ENCODE measurements around the gene LTA.
A peak's percentile ranks its signal among the peaks of the same experiment; 100 is the strongest.

Gene LTA

GRCh38 chr6:31607317-31607716 lies 35.2 kb downstream of the LTA start:
- Histone ChIP-seq H3K27ac (ENCODE audit: low read depth, low read length) (no peak overlapping the region), H3K36me3 (ENCODE audit: control insufficient read depth, insufficient read depth, low read length) (no peaks in the 10 kb centered on the region), H3K9ac (ENCODE audit: low read depth, low read length) (no peak overlapping the region), H3K4me3 (ENCODE audit: low read depth, low read length) (no peak overlapping the region), H3K27me3 (ENCODE audit: control insufficient read depth, insufficient read depth, low read length) (no peaks in the 10 kb centered on the region), H3K4me1 (ENCODE audit: control insufficient read depth, insufficient read depth, low read length) (no peaks in the 10 kb centered on the region), H3K9me3 (ENCODE audit: control insufficient read depth, insufficient read depth, low read length) (no peaks in the 10 kb centered on the region)

GRCh38 chr6:31609519-31610406 lies 37.7 kb downstream of the LTA start:
- Histone ChIP-seq H3K9me3 (ENCODE audit: control insufficient read depth, insufficient read depth, low read length) (no peaks in the 10 kb centered on the region), H3K27ac (ENCODE audit: low read depth, low read length) (no peak overlapping the region), H3K9ac (ENCODE audit: low read depth, low read length) (no peak overlapping the region), H3K4me1 (ENCODE audit: control insufficient read depth, insufficient read depth, low read length) (no peaks in the 10 kb centered on the region), H3K36me3 (ENCODE audit: control insufficient read depth, insufficient read depth, low read length) (no peaks in the 10 kb centered on the region), H3K4me3 (ENCODE audit: low read depth, low read length) (no peak overlapping the region), H3K27me3 (ENCODE audit: control insufficient read depth, insufficient read depth, low read length) (no peaks in the 10 kb centered on the region)

- Histone ChIP-seq H3K4me1 (ENCODE audit: control insufficient read depth, insufficient read depth, low read length) (no peaks in the 10 kb centered on the region), H3K9ac (ENCODE audit: low read depth, low read length) (no peak overlapping the region), H3K36me3 (ENCODE audit: control insufficient read depth, insufficient read depth, low read length) (no peaks in the 10 kb centered on the region), H3K4me3 (ENCODE audit: low read depth, low read length) (no peak overlapping the region), H3K9me3 (ENCODE audit: control insufficient read depth, insufficient read depth, low read length) (no peaks in the 10 kb centered on the region), H3K27ac (ENCODE audit: low read depth, low read length) (no peak overlapping the region), H3K27me3 (ENCODE audit: control insufficient read depth, insufficient read depth, low read length) (no peaks in the 10 kb centered on the region)
These were observed 38.9 kb downstream of the LTA start for GRCh38 chr6:31610968-31611367.

- H3K27me3 ChIP-seq (ENCODE audit: control insufficient read depth, insufficient read depth, low read length), result no peaks in the 10 kb centered on the region
- no peak overlapping the region for H3K4me3 ChIP-seq (ENCODE audit: low read depth, low read length)
- H3K4me1 ChIP-seq (ENCODE audit: control insufficient read depth, insufficient read depth, low read length), result no peaks in the 10 kb centered on the region
- H3K36me3 ChIP-seq (ENCODE audit: control insufficient read depth, insufficient read depth, low read length), result no peaks in the 10 kb centered on the region
- H3K9me3 ChIP-seq (ENCODE audit: control insufficient read depth, insufficient read depth, low read length), result no peaks in the 10 kb centered on the region
- H3K9ac ChIP-seq (ENCODE audit: low read depth, low read length), result no peak overlapping the region
- no peak overlapping the region for H3K27ac ChIP-seq (ENCODE audit: low read depth, low read length)
These were observed 42.1 kb downstream of the LTA start for GRCh38 chr6:31614075-31614619.

DNA sequence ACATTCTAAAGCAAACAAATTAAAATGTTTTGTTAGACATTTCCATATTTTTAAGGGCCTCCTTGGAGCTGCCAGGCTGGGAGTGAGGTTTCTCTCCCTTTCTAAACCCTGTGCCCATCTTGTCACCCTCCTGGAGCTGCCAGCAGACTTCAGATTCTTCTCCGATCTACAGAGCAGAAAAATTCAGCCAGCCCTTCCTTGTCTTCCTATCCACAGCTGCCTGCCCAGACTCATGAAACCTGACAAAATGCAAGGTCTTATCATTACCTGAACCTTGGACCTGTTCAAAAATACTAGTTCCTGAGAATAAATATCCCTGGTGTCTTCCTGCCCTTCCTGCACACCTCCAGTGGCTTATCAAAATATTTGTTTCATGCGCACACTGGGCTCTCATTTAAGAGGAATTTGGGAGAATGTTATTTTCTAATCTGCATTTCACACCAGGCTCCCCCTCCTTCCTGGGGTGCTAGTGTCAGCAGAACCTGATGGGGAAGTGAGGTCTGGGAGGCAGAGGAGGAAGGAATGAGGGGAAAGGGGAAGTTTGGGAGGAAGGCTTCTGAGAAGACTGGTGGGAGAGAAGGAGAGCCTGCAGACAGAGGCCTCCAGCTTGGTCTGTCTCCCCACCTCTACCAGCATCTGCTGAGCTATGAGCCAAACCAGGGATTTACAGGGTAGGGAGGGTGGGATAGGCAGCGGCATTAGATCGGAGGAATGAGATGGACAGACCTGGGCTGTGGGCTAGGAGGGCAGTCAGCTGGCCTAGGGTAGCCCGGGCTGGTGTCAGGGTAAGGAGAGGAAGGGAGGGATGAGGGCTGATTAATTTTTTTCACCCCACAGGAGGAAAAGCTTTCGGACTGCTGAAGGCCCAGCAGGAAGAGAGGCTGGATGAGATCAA lies 42.8 kb downstream of the LTA start, which contains the start of gene AIF1:
AIF1 (plus strand) TSS at position 551 of the 895 bp plus-strand sequence; CDS start at position 647, 96 bp downstream.
- Histone ChIP-seq H3K9me3 (ENCODE audit: control insufficient read depth, insufficient read depth, low read length) (no peaks in the 10 kb centered on the region), H3K9ac (ENCODE audit: low read depth, low read length) (no peak within 1 kb of the TSS), H3K36me3 (ENCODE audit: control insufficient read depth, insufficient read depth, low read length) (no peaks in the 10 kb centered on the region), H3K4me3 (ENCODE audit: low read depth, low read length) (no peak within 1 kb of the TSS), H3K27ac (ENCODE audit: low read depth, low read length) (no peak within 1 kb of the TSS), H3K27me3 (ENCODE audit: control insufficient read depth, insufficient read depth, low read length) (no peaks in the 10 kb centered on the region), H3K4me1 (ENCODE audit: control insufficient read depth, insufficient read depth, low read length) (no peaks in the 10 kb centered on the region)

- H3K9me3 ChIP-seq (ENCODE audit: control insufficient read depth, insufficient read depth, low read length), result no peaks in the 10 kb centered on the region
- H3K27ac ChIP-seq (ENCODE audit: low read depth, low read length), result no peak overlapping the region
- H3K4me3 ChIP-seq (ENCODE audit: low read depth, low read length), result no peak overlapping the region
- H3K9ac ChIP-seq (ENCODE audit: low read depth, low read length), result no peak overlapping the region
- H3K36me3 ChIP-seq (ENCODE audit: control insufficient read depth, insufficient read depth, low read length), result no peaks in the 10 kb centered on the region
- H3K4me1 ChIP-seq (ENCODE audit: control insufficient read depth, insufficient read depth, low read length), result no peaks in the 10 kb centered on the region
- H3K27me3 ChIP-seq (ENCODE audit: control insufficient read depth, insufficient read depth, low read length), result no peaks in the 10 kb centered on the region
These were observed 43.7 kb downstream of the LTA start for GRCh38 chr6:31615748-31616147.

DNA sequence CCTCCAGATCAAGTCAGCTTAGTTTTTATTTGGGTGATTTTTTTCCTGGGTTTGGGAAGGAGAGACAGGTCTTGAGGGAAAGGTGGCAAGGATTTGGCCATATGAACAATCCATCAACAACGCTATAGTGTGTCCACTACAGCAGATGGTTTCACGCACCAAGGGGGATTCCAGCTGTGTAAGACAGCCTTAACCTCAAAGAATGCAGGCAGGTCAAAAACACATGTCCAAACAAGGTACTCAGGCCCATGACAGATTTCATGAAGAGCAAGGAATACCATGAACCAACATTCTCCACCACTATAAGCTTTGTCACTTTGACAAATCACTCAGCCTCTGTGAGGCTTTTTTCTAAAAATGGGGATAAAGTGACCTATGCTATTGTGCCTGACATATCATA lies 44.9 kb downstream of the LTA start:
- Histone ChIP-seq H3K27me3 (ENCODE audit: control insufficient read depth, insufficient read depth, low read length) (no peaks in the 10 kb centered on the region), H3K4me3 (ENCODE audit: low read depth, low read length) (no peak overlapping the region), H3K36me3 (ENCODE audit: control insufficient read depth, insufficient read depth, low read length) (peaks cover 5% of the 10 kb centered on the region), H3K9ac (ENCODE audit: low read depth, low read length) (no peak overlapping the region), H3K27ac (ENCODE audit: low read depth, low read length) (no peak overlapping the region), H3K9me3 (ENCODE audit: control insufficient read depth, insufficient read depth, low read length) (no peaks in the 10 kb centered on the region), H3K4me1 (ENCODE audit: control insufficient read depth, insufficient read depth, low read length) (peaks cover 4% of the 10 kb centered on the region; the same call in 1 of the 2 replicates)

GRCh38 chr6:31619805-31620585 lies 47.9 kb downstream of the LTA start:
- peak overlapping the region; percentile 90 for H3K9ac ChIP-seq (ENCODE audit: low read depth, low read length)
- H3K9me3 ChIP-seq (ENCODE audit: control insufficient read depth, insufficient read depth, low read length), result no peaks in the 10 kb centered on the region
- H3K4me1 ChIP-seq (ENCODE audit: control insufficient read depth, insufficient read depth, low read length), result peaks cover 13% of the 10 kb centered on the region
- H3K36me3 ChIP-seq (ENCODE audit: control insufficient read depth, insufficient read depth, low read length), result peaks cover 34% of the 10 kb centered on the region
- peak overlapping the region; percentile 99 for H3K27ac ChIP-seq (ENCODE audit: low read depth, low read length)
- H3K4me3 ChIP-seq (ENCODE audit: low read depth, low read length), result peak overlapping the region; percentile 72
- no peaks in the 10 kb centered on the region for H3K27me3 ChIP-seq (ENCODE audit: control insufficient read depth, insufficient read depth, low read length)

GRCh38 chr6:31620586-31621319 lies 48.7 kb downstream of the LTA start, which contains the start of gene PRRC2A:
PRRC2A (plus strand) TSS chr6:31620715; CDS start chr6:31622790, 2,075 bp downstream.
- Histone ChIP-seq H3K27ac (ENCODE audit: low read depth, low read length) (peak within 1 kb of the TSS; percentile 99), H3K9ac (ENCODE audit: low read depth, low read length) (peak within 1 kb of the TSS; percentile 93), H3K27me3 (ENCODE audit: control insufficient read depth, insufficient read depth, low read length) (no peaks in the 10 kb centered on the region), H3K36me3 (ENCODE audit: control insufficient read depth, insufficient read depth, low read length) (peaks cover 42% of the 10 kb centered on the region), H3K4me3 (ENCODE audit: low read depth, low read length) (peak within 1 kb of the TSS; percentile 84), H3K4me1 (ENCODE audit: control insufficient read depth, insufficient read depth, low read length) (peaks cover 13% of the 10 kb centered on the region), H3K9me3 (ENCODE audit: control insufficient read depth, insufficient read depth, low read length) (no peaks in the 10 kb centered on the region)

Measured in HUES48 (cell line).